PC-3 (cell line): ENCODE data around the gene PASK.
"Not testable (repeated sequence)": the region's sequence is repeated elsewhere in the genome, so short reads cannot be mapped to it uniquely, and the experiment has no call there.

Experiments
- EZH2 ChIP-seq: fragments of 300-600 bp; sonication (generic); IDR thresholded peaks from one replicate; pipeline ENCODE4 v1.6.1; 2017; ENCODE audit warnings: antibody characterized with exemption, mild to moderate bottlenecking, low read length; ENCODE audit not compliant: unreplicated experiment
- EZH2phosphoT487 ChIP-seq: fragments of 300-600 bp; sonication (generic); IDR thresholded peaks from 2 replicates; pipeline ENCODE4 v1.6.1; 2018; ENCODE audit warnings: mild to moderate bottlenecking, antibody characterized with exemption, low read length, borderline replicate concordance
- TF ChIP-seq, protein P1 (sequence below): fragments of 300-600 bp; sonication (generic); conservative IDR thresholded peaks from 2 replicates; pipeline ENCODE4 v1.5.1; 2017; ENCODE audit warnings: antibody characterized with exemption, low read depth, mild to moderate bottlenecking, low read length

DNA sequence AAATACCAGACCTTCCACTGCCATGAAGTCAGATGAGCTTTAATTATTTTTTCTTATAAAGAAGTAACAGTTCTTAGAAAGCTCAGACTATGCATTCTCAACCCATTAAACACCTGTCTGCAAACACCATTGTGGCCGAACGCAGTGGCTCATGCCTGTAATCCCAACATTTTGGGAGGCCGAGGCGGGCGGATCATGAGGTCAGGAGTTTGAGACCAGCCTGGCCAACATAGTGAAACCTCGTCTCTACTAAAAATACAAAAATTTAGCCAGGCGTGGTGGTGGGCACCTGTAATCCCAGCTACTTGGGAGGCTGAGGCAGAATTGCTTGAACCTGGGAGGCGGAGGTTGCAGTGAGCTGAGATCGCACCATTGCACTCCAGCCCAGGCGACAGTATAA lies 44.7 kb downstream of the PASK start:
- TF ChIP-seq, protein P1, sequence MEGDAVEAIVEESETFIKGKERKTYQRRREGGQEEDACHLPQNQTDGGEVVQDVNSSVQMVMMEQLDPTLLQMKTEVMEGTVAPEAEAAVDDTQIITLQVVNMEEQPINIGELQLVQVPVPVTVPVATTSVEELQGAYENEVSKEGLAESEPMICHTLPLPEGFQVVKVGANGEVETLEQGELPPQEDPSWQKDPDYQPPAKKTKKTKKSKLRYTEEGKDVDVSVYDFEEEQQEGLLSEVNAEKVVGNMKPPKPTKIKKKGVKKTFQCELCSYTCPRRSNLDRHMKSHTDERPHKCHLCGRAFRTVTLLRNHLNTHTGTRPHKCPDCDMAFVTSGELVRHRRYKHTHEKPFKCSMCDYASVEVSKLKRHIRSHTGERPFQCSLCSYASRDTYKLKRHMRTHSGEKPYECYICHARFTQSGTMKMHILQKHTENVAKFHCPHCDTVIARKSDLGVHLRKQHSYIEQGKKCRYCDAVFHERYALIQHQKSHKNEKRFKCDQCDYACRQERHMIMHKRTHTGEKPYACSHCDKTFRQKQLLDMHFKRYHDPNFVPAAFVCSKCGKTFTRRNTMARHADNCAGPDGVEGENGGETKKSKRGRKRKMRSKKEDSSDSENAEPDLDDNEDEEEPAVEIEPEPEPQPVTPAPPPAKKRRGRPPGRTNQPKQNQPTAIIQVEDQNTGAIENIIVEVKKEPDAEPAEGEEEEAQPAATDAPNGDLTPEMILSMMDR: not testable (repeated sequence)
- TF ChIP-seq EZH2, EZH2phosphoT487: not testable (repeated sequence)
